Cardiac fibroblast (primary cell): Measurements from ENCODE around the gene PIK3R1.

ENCODE experiments used
- DNase-seq, 2 donors: peaks; one replicate each; pipeline versions ENCODE4 v3.0.0 to v3.0.0-alpha.2; 2010; ENCODE audit warnings: low read depth in 2 of 2
- H3K4me3 ChIP-seq, 2 donors: replicated peaks in 1 of 2; 1 replicate in 1 of 2; 2 replicates in 1 of 2; pipeline ENCODE4 v1.5.1; 2011; ENCODE audit warnings: low read depth in 2 of 2, low read length in 2 of 2, mild to moderate bottlenecking in 2 of 2, moderate library complexity in 1 of 2
- TF ChIP-seq, protein P1 (sequence below): IDR thresholded peaks from one replicate; pipeline ENCODE4 v1.5.1; 2011; ENCODE audit warnings: low read depth, mild to moderate bottlenecking, low read length, inconsistent platforms

Gene PIK3R1

DNA sequence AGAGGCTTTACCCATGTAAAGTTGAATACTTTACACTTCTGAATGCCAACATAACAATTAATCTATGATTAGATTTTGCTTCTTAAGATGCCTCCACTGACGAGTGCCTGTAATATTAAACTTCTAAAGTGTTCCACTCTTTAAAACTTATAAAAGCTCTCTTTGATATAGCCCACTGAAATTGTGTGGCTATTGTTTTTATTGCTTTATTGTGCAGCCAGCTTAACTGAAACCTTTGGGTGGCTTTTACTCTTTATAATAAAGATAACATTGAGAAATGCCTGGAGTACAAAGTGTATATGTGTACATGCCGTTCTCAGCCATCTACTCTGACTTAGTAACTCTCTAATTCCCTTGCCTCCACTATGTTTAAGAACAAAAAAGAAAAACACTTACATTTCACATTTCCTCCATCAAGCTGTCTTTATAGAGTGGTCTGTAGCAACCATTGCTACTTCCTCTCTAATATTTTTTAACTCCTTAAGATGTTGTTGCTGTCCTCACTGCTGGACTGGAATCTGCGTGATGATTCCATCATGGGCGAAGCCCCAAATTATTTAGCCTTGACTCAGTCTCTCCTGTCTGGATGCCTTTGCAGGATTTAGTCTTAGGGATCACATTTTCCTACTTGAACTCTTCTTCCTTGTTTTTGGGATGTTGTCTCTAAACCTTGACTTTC is 9.1 kb downstream of the PIK3R1 start:
- H3K4me3 ChIP-seq: peak overlapping the region in 1 of 2 donors; percentile 4
- TF ChIP-seq, protein P1, sequence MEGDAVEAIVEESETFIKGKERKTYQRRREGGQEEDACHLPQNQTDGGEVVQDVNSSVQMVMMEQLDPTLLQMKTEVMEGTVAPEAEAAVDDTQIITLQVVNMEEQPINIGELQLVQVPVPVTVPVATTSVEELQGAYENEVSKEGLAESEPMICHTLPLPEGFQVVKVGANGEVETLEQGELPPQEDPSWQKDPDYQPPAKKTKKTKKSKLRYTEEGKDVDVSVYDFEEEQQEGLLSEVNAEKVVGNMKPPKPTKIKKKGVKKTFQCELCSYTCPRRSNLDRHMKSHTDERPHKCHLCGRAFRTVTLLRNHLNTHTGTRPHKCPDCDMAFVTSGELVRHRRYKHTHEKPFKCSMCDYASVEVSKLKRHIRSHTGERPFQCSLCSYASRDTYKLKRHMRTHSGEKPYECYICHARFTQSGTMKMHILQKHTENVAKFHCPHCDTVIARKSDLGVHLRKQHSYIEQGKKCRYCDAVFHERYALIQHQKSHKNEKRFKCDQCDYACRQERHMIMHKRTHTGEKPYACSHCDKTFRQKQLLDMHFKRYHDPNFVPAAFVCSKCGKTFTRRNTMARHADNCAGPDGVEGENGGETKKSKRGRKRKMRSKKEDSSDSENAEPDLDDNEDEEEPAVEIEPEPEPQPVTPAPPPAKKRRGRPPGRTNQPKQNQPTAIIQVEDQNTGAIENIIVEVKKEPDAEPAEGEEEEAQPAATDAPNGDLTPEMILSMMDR: no peak
- peak; percentile 50 to 89 for DNase-seq

DNA sequence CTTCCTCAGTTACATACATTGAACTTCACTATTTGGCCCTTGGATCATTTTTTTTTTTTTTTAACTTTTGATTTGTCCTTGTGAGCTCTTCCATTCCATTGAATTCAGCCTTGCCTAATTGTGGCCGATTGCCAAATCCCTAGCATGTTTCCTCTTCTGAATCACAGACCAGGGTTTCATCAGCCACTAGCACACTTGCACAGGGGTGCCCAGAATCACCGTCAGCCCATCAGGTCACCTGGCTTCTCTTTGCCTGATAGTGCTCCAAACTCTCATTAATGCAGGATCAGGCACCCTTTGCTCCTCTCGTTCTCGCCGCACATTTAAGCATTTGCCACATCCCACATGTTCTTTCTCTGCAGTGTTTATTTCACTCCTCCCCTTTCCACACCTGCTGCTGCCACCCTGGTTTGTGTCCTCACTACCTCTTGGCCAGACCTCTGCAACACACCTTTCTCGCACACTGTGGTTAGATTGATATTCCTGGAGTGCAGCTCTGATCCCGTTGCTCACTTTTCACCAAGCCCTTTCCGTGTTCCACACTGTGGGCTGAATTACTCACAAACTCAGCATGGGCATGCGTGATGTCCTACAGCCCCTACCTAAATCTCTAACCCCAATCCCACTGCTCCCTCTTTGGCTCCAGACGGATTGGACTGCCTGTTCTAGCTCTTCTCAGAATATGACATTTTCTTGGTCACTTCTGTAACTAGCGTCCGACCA is 9.8 kb downstream of the PIK3R1 start:
- TF ChIP-seq, protein P1: no peak
- DNase-seq: peak; percentile 91 to 98
- no peak overlapping the region for H3K4me3 ChIP-seq

DNA sequence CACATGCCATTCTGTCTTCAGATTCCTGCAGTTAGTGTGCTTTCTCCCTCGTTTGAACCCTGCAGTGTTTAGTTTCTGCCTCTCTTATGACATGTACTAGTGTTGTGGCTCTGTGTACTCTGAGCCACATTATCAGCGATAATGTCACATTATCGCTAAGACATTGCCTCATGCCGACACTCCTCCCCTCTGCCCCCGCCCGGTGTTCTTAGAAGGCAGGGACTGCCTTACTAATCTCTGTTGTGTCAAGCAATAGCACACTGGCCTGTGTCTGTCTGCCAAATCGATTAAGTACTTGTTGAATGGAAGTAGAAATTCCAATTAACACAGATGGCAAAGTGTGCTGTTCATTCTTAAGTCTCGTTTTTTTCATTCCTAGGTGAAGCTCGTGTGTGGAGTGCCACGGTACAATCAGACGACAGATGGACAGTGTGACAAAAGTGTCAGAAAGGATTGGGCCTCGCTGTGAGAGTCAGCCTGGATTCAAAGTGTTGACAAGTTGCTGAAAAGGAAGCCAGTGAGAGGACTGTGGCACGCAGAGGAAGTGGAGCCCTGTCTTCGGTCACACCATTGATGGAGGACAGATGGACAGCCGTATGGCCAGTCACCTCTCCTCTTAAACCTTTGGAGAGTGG is 10.5 kb downstream of the PIK3R1 start:
- peak in 1 of 2 donors; percentile 39 for DNase-seq
- H3K4me3 ChIP-seq: no peak overlapping the region
- TF ChIP-seq, protein P1: no peak

DNA sequence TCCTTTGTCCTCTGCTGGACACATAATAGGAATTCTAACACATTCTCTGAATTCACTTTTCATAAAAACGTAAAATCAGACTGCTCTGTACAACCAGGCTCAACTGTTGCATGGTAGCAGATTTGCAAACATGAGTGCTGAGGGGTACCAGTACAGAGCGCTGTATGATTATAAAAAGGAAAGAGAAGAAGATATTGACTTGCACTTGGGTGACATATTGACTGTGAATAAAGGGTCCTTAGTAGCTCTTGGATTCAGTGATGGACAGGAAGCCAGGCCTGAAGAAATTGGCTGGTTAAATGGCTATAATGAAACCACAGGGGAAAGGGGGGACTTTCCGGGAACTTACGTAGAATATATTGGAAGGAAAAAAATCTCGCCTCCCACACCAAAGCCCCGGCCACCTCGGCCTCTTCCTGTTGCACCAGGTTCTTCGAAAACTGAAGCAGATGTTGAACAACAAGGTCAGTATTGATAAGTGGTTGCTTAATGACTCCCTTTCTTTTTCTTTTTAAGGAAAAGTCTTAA is 11.1 kb downstream of the PIK3R1 start:
- H3K4me3 ChIP-seq: no peak overlapping the region
- TF ChIP-seq, protein P1: no peak
- no peak for DNase-seq

DNA sequence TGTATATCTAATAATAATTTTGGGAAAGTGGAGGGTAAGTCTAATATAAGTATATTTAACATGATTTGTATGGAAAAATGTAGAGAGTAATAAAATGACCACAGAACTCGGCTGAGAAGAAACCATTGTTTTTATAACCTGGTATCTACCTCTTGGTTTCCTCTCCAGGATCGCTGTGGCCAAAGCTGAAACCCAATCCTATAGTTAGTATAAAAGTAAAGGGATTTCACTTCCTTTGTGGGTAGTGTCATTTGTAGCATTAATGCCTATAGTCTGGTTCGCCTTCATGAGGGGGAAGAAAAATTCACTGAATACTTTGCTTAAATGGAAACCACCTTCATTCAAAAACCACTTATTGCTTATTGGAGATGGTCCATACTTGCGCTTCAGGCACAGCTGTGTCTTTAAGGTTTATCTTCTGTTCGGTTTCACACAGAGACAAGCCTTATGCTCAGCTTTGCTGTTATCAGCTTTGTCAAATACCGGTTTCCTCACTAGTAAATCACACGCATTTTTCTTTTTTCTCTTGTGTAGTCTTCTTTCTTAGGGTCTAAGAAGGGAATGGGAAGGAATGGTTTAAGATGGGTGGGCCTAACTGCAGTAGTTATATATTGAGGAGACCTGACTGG is 12.1 kb downstream of the PIK3R1 start:
- no peak overlapping the region for H3K4me3 ChIP-seq
- DNase-seq: no peak

DNA sequence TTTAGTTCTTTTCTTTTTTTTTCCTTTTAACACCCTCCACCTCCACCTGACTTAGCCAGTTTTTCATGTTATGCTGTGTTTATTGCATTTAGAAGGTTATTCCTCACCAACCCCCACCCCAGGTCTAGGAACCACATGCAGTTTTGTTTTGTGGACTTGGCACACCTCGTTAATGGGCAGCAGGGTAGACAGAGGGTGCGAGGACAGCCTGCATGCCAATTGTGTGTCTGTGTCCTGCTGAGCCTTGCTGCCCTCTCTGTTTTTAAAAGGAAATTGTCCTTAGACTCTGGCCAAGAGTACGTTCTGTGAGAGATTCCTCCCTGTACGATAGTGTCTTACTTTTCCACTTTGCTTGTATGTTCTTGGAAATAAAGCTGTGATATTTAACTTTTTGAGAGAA is 13.9 kb downstream of the PIK3R1 start:
- TF ChIP-seq, protein P1: no peak
- no peak overlapping the region for H3K4me3 ChIP-seq
- DNase-seq: no peak

More for the DNA sequence above, 12.1 kb downstream of the PIK3R1 start:
- TF ChIP-seq, protein P1: no peak
